HCT116 (cell line): ENCODE results near the gene TUBA8.
"Not testable (repeated sequence)": the region's sequence is repeated elsewhere in the genome, so short reads cannot be mapped to it uniquely, and the experiment has no call there.

Experiments used
- CEBPB ChIP-seq: IDR thresholded peaks from 2 replicates; pipeline ENCODE4 v1.6.1; 2012; ENCODE audit warnings: low read depth
- CTCF ChIP-seq, 3 experiments: fragments of 200-600 bp in 1 of 3; sonication (generic) in 1 of 3; IDR thresholded peaks in 2 of 3; conservative IDR thresholded peaks in 1 of 3; 2 replicates each; pipeline ENCODE4 v1.5.1; 2012 to 2017; ENCODE audit warnings: low read depth in 2 of 3, low read length in 2 of 3, antibody characterized with exemption in 1 of 3, borderline replicate concordance in 1 of 3, control low read depth in 1 of 3, mild to moderate bottlenecking in 1 of 3, mixed read lengths in 1 of 3, mixed run types in 1 of 3, moderate library complexity in 1 of 3; ENCODE audit not compliant: insufficient read depth in 1 of 3
- EZH2 ChIP-seq: fragments of 200-600 bp; sonication (generic); IDR thresholded peaks from 2 replicates; pipeline ENCODE4 v1.6.1; 2017; ENCODE audit warnings: antibody characterized with exemption, mixed run types
- JUND ChIP-seq: IDR thresholded peaks from 2 replicates; pipeline ENCODE4 v1.6.1; 2012
- MAX ChIP-seq: IDR thresholded peaks from 2 replicates; pipeline ENCODE4 v1.6.1; 2012
- SIN3A ChIP-seq: IDR thresholded peaks from 2 replicates; pipeline ENCODE4 v1.6.1; 2012; ENCODE audit warnings: low read depth
- ZBTB33 ChIP-seq: IDR thresholded peaks from 2 replicates; pipeline ENCODE4 v1.6.1; 2011; ENCODE audit warnings: mild to moderate bottlenecking, low read length, moderate library complexity; ENCODE audit not compliant: insufficient replicate concordance; ENCODE audit errors: extremely low read depth

- not testable (repeated sequence) for TF ChIP-seq JUND; CTCF (IDR thresholded peaks at IDR 0.05 in 2 of 3, conservative IDR thresholded peaks at IDR 0.05 in 1 of 3; ENCODE audit: borderline replicate concordance in 1 of 3, insufficient read depth in 1 of 3, low read depth in 2 of 3, low read length in 2 of 3); CEBPB; ZBTB33; EZH2; SIN3A; MAX
Measured at GRCh38 chr22:18073927-18074326, 36.7 kb upstream of the TUBA8 start.
